OCI-M1 (cell line): Measurements from ENCODE around the gene SIRT1.
"Not testable (repeated sequence)": the region's sequence is repeated elsewhere in the genome, so short reads cannot be mapped to it uniquely, and the experiment has no call there.

Experiments used
- DNase-seq: peaks from one replicate; lab custom pipeline; 2025; lab: John Stamatoyannopoulos, UW

Gene SIRT1

DNA sequence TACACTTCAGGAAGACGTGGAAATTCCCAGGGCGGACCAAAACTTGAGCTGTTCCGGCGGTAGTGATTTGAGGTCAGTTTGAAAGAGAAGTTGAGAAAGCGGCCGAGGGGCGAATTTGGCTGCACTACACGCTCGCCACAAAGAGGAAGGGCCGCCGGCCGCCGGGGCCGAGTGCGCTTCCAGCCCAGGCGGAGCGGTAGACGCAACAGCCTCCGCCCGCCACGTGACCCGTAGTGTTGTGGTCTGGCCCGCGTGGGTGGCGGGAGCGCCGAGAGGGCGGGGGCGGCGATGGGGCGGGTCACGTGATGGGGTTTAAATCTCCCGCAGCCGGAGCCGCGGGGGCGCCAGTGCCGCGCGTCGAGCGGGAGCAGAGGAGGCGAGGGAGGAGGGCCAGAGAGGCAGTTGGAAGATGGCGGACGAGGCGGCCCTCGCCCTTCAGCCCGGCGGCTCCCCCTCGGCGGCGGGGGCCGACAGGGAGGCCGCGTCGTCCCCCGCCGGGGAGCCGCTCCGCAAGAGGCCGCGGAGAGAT lies at the start of gene SIRT1:
Gene SIRT1 (plus strand): TSS at position 344 of the 529 bp plus-strand sequence. CDS start 66 bp downstream, at position 410.
- peak; percentile 99 for DNase-seq

DNA sequence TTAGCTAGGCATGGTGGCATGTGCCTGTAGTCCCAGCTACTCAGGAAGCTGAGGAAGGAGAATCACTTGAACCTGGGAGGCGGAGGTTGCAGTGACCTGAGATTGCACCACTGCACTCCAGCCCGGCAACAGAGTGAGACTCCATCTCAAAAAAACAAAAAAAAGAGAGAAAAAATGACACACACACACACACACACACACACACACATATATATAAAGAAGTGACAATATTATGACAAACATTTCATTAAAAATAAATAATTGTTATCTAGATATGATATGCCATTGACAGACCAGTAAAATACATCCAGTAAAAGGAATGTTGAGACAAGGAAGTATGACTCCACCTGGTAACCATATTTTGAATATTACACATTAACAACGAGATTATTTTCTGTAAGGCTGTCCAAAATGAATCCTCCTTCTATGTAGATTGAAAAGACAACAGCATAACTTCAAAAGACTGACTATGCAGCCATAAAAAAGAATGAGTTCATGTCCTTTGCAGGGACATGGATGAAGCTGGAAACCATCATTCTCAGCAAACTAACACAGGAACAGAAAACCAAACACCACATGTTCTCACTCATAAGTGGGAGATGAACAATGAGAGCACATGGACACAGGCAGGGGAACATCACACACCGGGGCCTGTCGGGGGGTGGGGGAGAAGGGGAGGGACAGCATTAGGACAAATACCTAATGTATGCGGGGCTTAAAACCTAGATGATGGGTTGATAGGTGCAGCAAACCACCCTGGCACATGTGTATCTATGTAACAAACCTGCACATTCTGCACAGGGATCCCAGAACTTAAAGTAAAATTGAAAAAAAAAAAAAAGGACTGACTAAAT lies 48.7 kb upstream of the SIRT1 start:
- DNase-seq, result peak; percentile 57

DNA sequence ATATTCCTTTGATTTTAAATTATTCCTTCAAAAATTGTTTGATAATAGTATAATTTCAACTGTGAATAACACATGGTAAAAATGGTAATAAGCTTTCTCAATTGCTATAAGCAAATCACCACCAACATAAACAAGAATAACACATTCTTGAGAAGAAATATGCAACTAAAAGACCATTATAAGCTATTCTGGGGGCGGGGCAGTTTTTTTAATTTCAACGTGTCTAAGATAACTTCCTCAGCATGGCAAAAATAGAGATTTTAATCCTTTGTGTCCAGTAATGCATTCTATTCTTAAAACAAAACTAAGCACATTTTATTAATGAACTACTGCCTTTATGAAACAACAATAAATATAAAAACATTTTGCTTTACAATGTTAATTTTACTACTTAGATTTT lies 48.0 kb upstream of the SIRT1 start:
- peak; percentile 70 for DNase-seq

DNA sequence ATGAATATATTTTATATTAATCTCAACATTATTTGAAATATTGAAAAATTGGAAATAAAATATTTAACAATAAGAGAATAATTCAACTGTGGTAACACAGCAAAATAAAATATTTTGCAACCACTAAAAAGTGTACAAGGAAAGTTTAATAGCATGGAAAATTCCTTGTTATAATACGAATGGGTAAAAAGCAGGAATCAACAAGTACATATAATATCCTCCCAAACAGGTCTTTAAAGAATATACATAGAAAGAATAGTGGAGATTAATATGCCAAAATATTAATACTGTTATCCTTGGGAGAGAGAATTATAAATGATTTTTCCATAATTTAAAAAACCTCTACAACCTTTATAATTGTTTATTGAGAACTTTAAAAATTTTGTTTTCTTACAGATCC lies 47.5 kb upstream of the SIRT1 start:
- no peak for DNase-seq

DNA sequence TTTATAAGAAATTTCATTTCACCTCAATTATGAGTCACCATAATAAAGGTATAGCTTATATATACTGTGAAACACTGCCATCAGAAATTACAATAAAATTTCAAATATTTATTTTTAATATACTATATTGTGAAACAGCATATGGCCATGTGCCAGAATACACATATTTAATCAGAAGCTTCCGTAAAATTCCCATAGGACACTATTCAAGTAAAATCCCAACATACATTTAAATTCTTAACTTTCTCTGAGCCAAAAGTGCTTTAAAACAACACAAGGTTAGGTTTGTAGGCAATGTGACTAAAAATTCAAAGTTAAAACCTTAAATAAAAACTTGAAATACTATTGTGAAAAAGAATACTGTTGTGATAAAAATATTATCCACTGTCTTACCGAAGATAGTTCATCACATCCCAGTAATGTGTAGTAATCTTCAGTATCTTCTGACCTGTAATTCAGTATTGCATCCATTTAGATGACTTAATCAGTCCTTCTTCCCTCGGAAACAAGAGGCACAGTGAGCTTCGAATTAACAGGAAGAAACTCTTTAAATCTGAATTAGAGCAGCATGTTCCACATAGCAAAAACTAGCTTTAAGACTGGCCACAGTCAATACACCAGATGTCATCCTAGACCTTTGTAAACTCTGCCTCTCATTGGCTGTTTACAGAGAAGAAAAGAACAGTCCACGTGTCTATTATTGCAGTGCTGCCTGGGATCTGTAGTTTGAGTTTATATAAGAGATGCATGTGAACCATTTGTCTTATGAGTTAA lies 46.7 kb upstream of the SIRT1 start, which contains the start of gene DNAJC12:
Gene DNAJC12 (minus strand): TSS at position 648 of the 774 bp plus-strand sequence. CDS start 177 bp downstream, at position 471.
- peak; percentile 97 for DNase-seq

DNA sequence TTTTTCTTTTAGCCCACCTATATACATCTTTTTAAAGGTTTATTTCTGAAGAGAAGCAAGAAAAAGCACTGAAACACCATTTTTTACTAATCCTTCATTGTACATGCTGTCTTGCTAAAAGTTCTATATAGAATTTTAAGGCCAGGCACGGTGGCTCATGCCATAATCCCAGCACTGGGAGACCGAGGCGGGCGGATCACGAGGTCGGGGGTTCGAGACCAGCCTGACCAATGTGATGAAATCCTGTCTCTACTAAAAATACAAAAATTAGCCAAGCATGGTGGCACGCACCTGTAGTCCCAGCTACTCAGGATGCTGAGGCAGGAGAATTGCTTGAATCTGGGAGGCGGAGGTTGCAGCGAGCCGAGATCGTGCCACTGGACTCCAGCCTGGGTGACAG lies 44.9 kb upstream of the SIRT1 start:
- not testable (repeated sequence) for DNase-seq

DNA sequence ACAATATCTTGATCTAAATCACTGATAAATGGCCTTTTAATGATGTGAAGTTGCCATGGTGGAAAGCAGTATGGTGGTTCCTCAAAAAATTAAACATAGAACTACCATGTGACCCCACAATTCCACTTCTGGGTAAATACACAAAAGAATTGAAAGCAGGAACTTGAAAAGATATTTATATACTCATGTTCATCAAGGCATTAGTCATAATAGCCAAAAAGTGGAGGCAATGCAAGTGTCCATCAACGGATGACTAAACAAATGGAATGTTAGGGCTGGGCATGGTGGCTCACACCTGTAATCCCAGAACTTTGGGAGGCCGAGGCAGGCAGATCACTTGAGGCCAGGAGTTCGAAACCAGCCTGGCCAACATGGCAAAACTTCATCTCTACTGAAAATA lies 44.5 kb upstream of the SIRT1 start:
- DNase-seq, result no peak

DNA sequence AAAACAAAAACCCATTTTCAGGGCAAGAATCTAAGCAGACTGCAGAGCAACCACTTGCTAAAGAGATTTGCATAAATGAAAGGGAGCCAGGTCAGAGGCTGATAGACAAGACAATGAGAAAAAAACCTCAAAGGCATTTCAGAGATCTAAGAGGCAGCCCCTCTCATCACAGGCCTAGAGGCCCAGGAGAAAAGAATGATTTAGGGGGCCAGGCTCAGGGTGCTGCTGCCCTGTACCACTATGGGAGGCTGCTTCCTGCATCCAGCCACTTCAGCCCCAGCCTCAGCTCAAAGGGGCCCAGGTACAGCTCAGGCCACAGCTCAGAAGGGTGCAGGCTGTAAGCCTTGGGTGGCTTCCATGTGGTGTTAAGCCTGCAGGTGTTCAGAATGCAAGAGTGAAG lies 42.7 kb upstream of the SIRT1 start:
- no peak for DNase-seq

DNA sequence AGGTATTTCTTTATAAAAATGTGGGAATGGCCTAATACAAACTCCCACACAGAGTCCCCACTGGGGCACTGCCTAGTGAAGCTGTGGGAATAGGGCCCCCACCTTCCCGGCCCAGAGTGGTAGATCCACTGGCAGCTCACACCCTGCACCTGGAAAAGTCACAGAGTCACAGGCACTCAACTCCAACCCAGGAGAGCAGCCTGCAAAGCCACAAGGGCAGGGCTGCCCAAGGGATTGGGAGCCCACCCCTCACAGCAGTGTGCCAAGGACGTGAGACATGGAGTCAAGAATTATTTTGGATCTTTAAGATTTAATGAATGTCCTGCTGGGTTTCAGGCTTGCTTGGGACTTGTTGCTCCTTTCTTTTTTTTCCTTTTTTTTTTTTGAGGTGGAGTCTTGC lies 41.2 kb upstream of the SIRT1 start:
- no peak for DNase-seq

DNA sequence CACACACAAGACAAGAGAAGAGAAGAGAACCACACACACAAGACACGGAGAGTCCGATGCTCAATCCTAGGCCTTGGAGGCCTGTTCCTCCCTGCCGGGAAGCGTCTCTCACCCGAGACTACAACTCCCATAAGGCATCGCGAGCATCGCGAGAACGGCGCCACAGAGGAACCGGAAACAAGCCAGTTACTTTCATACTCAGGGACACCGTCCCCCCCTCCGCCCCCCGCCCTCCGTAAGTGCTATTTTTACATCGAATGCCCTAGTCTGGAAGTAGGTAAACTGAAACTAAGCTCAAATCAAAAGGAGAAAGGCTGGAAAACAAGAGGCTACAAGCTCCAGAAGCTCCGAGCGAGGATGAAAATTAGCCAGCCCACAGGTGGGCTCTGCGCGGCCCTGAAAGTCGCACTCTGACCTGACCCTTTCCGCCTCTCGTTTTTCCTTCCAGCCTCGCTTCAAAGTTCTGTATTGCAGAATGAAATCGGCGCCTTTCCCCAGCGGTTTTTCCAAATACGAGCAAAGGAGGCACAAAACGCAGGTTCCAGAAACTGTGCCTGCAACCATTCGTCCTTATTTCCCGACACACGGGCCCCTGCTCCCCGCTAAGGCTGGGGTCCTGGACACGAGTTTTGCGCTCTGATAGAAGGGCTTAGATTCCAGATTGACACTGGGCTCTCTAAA lies 35.0 kb upstream of the SIRT1 start:
- peak; percentile 98 for DNase-seq

DNA sequence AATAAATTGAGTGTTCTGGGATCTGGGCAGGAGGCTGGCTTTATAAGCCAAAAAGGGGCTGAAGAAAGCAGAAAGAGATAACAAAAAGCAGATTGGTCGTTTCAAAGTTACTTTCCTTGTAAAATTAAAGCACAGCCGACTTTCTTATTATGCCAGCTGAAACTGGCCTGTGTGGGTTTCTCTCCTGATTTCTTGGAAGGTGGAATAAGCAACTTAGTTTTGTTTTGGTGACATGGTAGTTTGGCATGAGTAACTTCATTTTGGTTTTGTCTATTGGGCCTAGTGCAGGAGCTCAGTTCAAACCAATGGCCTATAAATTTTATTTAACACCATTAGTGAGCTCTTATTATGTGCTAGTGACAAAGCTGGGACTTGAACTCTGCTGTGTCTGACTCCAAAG lies 33.3 kb upstream of the SIRT1 start:
- DNase-seq, result no peak

DNA sequence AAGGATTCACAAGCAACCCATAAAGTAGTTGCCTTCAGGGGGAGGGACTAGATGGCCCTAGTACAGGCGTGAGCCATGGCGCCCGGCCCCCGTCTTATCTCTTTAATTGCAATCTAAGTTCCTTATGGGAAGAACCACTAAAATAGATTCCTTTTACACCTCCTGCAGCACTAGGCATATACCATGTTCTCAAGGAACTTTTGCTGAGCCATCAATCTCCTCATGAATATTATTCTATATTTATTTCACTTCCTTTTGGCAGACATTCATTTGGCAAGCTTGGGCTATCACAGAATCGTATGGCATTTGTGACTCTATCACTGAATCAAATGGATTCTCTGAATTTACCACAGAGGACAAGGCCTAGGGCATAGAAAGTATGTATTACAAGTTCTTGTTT lies 31.7 kb upstream of the SIRT1 start:
- peak; percentile 28 for DNase-seq

DNA sequence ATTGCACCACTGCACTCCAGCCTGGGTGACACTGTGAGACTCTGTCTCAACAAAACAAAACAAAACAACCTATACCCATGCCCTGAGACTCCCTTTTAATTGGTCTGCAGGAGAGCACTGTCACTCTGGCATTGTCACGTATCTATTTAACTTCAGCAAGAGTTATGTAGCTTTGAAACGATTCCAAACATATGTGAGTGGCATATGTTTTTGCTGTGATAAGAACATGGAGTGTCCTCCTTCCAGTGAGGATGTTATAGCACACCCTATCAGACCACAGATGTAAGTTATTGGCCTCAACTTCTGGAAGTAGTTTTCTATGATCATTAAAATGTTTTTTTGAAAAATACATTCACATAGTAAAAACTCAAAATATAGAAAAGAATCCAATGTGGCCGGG lies 30.9 kb upstream of the SIRT1 start:
- DNase-seq, result peak; percentile 89

DNA sequence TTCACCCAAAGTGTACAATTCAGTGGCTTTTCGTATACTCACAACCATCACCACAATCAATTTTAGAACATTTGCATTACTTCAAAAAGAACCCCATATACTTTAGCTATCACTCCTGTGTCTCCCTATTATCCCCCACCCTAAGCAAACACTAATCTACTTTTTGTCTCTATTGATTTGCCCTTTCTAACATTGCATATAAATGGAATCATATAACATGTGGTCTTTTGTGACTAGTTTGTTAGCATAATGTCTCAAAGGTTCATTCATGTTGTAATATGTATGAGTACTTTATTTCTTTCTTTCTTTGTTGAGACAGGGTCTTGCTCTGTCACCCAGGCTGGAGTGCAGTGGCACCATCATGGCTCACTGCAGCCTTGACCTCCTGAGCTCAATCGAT lies 25.5 kb upstream of the SIRT1 start:
- no peak for DNase-seq

DNA sequence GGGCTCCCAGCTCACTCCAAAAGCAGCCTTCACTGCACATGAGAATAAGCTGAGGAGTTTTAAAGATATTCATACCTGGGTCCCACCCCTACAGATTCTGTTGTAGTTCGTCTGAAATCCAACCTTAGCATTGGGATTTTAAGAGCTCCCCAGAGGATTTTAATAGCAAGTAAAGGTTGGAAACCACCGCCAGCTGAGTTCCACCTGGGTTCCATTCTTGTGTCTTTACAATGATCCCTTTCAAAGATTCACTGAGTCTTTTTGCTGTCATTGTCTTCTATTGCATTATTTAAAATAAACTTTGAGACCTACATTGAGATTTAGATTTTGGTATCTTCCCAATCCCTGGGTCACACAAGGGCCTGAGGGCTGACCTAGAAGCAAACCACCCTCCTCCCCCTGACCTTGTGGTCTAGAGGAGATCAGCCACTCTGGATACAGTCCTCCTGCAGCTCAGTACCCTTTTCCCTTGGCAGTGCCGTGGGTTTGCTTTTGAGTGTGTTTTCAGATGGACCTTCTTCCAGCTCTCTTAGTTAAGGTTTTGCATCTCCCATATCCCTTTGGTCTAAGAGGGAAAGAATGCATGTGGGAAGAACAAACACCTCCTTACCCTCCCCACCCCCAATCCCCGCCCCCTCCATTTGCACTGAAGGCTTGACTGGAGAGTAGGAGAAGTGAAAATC lies 22.6 kb upstream of the SIRT1 start:
- peak; percentile 33 for DNase-seq

DNA sequence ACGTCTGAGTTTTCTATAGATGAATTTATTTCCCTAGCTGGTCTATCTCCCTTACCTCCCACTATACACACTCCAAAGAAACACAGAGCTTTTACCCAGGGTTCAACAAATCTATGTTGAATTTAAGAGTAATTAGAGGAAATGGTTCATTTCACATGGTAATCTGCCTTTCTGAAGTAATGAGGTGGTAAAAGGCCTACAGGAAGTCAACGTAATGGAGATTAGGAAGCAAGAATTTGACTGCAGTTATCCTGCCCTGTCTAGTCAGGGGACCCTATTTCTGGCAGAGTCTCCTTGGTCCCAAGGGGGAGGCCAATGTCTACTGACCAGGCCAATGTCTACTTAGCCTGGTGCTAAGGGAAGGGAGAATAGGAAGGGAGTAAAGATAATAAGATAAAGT lies 21.4 kb upstream of the SIRT1 start:
- no peak for DNase-seq

DNA sequence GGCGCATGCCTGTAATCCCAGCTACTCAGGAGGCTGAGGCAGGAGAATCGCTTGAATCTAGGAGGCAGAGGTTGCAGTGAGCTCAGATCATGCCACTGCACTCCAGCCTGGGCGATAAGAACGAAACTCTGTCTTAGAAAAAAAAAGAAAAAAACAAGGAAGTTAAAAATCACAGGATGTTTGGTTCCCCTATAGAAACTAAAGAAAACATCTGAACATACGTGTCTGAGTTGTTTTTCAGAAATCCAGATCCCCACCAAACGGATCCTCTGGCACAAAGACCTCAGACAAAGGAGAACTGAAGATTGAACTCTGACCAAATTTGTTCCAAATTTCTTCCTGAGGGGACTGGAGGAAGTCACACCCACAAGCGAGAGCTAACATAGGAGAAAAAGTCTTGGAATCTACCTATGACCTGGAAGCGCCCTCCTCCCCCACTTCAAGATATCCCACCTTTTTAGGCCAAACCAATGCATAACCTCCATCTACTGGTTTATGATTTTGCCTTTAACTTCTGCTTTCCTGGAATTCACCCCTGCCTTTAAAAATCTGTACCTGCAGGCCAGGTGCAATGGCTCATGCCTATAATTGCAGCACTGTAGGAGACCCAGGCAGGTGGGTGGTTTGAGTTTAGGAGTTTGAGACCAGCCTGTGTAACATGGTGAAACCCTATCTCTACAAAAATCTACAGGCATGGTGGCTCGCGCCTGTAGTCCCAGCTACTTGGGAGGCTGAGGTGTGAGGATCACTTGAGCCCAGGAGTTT lies 19.7 kb upstream of the SIRT1 start:
- DNase-seq, result peak; percentile 23

DNA sequence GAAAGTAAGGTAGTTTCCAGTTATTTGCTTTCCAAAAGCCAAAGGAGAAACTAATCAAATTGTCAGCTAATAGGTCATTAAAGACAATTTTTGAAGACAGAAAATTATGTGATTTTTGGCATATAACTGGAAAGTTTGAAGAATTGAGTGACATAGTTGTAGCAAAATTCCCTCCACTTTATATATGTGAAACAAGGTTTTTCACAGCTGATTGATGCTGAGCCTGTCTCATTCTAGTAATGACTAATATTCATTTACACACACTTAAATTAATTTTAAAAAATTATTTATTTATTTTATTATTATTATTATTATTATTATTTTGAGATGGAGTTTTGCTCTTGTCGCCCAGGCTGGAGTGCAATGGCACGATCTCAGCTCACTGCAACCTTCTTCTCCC lies 16.3 kb upstream of the SIRT1 start:
- DNase-seq, result no peak

DNA sequence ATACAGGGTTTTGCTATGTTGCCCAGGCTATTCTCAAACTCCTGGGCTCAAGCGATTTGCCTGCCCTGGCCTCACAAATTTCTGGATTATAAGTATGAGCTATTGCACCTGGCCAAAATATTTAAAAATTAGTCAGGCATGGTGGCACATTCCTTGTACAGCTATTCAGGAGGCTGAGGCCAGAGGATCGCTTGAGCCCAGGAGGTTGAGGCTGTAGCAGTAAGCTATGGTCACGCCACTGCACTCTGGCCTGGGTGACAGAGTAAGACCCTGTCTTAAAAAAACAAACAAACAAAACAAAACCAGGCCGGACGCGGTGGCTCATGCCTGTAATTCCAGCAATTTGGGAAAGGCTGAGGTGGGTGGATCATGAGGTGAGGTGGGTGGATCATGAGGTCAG lies 14.5 kb upstream of the SIRT1 start:
- no peak for DNase-seq

DNA sequence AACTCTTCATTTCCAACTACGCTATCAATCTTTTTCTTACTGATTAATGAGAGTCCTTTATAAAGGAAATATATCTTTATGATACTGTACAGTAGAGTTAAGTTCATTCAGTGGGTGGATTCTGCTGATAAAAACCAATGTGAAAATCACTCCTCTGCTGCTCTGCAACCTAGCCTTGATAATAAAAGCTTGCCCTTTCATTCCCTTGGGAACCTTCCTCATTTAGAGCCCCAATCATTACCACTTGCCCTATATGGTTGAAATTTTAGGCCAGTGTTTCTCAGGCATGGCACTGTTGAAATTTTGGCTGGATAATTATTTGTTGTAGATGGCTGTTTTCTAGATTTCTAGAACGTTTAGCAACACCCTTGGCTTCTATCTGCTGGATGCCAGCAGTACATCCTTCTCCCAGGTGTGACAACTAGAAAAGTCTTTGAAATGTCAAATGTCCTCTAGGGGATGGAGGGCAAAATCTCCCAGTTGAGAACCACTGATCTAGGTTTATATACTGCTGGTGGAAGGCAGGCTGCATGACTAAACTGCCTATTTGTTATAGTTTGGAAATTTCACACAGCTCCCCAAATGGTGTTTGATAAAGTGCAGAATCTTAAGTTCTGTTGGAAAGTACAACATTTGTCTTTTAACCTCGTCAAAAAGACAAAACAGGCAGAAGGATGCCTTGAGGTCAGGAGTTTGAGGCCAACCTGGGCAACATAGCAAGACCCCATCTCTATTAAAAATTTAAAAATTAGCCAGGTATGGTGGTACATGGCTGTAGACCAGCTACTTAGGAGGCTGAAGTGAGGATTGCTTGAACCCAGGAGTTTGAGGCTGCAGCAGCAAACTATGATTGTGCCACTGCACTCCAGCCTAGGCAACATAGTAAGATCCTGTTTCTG lies 8.9 kb upstream of the SIRT1 start:
- no peak for DNase-seq
